Body of pancreas (tissue), 4 donors: Measurements from ENCODE around the gene EIF4E.

Experiments used
- POLR2A ChIP-seq, 3 donors: fragments of 450-650 bp; IDR thresholded peaks; one replicate each; pipeline ENCODE4 v1.6.1; 2016; ENCODE audit warnings: antibody characterized with exemption in 3 of 3, mild to moderate bottlenecking in 2 of 3
- TF ChIP-seq, protein P1 (sequence below), 7 experiments: fragments of 450-650 bp in 4 of 7; fragments of 200-600 bp in 3 of 7; sonication (generic) in 3 of 7; IDR thresholded peaks; one replicate each; pipeline ENCODE4 v1.5.1; 2016 to 2019; ENCODE audit warnings: antibody characterized with exemption in 7 of 7

DNA sequence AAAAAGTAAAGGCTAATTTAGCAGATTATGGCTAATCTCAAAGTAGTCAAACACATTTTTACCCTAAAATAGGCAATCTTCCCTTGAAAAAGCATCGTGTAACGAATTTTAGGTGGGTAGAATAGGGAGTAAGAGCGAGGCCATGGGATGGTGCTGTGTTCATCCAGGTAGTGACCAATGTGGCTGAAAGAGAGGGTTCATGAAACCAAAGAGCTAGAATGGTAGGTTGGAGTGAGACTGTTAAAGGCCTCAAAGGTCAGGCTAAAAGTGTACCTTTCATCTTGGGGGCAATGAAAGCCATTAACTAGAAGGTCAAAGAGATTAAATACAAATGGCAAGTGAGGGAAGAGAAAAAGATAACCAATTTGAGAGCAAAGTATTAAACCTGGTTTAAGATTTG, 23.6 kb downstream of the EIF4E start:
- TF ChIP-seq, protein P1, sequence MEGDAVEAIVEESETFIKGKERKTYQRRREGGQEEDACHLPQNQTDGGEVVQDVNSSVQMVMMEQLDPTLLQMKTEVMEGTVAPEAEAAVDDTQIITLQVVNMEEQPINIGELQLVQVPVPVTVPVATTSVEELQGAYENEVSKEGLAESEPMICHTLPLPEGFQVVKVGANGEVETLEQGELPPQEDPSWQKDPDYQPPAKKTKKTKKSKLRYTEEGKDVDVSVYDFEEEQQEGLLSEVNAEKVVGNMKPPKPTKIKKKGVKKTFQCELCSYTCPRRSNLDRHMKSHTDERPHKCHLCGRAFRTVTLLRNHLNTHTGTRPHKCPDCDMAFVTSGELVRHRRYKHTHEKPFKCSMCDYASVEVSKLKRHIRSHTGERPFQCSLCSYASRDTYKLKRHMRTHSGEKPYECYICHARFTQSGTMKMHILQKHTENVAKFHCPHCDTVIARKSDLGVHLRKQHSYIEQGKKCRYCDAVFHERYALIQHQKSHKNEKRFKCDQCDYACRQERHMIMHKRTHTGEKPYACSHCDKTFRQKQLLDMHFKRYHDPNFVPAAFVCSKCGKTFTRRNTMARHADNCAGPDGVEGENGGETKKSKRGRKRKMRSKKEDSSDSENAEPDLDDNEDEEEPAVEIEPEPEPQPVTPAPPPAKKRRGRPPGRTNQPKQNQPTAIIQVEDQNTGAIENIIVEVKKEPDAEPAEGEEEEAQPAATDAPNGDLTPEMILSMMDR (IDR thresholded peaks at IDR 0.05), result no peak
- TF ChIP-seq POLR2A (IDR thresholded peaks at IDR 0.05), result no peak
